ENCODE data around the gene NR5A2. TPM values are rescaled to one million over a fixed set of nuclear protein-coding genes. Genes with fewer than 3 reads are reported as not detected.
"Not testable (repeated sequence)": the region's sequence is repeated elsewhere in the genome, so short reads cannot be mapped to it uniquely, and the experiment has no call there.

NR5A2 gene
- polyA plus RNA-seq, 3 donors from 2014 or later = not detected

DNA sequence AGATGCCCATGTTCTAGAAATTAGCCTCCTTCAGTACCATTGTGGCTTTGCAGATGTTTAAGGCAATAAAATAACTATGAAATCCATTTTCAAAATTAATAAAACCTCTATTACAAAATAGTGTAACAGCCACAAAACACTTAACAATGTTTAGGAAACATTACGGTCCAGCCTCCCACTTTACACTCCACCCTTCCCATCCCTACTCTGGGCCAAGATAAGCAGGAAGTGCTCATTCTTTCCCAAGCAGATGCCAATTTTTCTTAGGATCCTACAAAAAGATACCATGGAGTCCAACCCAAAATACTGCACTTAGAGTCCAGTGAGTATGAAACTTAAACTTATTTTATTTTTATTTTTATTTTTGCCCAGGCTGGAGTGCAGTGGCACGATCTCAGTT is 150.8 kb downstream of the NR5A2 start:
- no peak for DNase-seq
- H3K4me3 Mint-ChIP-seq = no peak overlapping the region
- peaks cover 0 to 12% (median 2%) of the 10 kb centered on the region in 3 donors for H3K27me3 Mint-ChIP-seq (ENCODE audit: low read depth in 3 of 3)
- H3K9me3 Mint-ChIP-seq = no peaks in the 10 kb centered on the region
- peaks cover 8 to 13% of the 10 kb centered on the region in 2 donors for H3K4me1 Mint-ChIP-seq
- H3K27ac Mint-ChIP-seq = no peak overlapping the region
- H3K36me3 Mint-ChIP-seq = peaks cover 0 to 4% (median 0%) of the 10 kb centered on the region in 3 donors

DNA sequence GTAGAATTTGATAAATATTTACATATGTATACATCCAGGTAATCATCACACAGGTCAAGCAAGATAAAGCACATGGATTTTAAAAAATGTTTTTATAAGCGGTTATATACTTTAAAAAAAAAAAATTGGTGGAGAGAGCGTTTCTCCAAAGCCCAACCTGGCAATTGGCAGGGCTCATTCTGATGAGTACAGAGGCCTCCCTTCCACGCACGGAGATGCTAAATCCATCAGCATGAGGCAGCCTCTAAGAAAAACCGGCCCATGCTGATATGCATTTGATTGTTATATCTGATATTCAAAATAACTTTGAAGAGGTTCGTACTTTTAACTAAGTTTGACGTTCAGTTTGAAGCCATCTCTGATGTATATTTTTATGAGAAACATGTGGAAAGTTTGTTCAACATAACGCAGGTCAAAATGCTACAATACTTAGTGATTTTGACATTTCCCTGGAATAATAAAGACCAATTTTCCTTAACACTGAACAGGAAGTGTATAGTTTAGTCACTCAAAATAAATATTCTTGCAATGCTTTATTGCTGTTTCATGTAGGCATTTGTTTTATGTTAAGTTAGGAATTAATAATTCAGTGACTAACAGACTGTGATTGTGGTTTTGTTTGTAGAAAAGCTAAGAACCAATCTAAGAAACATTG is 151.7 kb downstream of the NR5A2 start:
- Mint-ChIP-seq H3K9me3 (no peaks in the 10 kb centered on the region), H3K27me3 (ENCODE audit: low read depth in 3 of 3) (peaks cover 2 to 12% (median 2%) of the 10 kb centered on the region in 3 donors), H3K36me3 (peaks cover 0 to 4% (median 0%) of the 10 kb centered on the region in 3 donors), H3K27ac (no peak overlapping the region), H3K4me3 (no peak overlapping the region), H3K4me1 (peaks cover 8% of the 10 kb centered on the region in 2 donors)
- DNase-seq = no peak

DNA sequence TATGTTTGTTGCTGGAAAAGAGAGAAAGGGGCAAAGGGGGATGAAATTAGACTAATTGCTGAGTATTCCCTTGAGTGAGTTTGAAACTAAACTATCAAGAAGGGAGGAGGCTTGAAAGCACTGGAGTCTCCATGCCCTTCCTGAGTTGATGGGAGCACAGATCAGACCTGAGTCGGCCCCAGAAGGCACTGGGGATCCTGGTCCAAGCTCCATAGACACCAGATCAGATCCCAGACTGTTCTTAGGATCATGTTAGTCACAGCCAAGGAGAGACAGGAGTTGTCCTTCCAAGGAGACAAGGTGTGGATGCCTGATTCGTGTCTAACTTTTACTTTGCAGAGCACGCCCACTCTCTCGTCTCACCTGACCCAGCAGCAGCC is 152.3 kb downstream of the NR5A2 start:
- H3K4me1 Mint-ChIP-seq = peaks cover 2 to 3% of the 10 kb centered on the region in 2 donors
- no peak overlapping the region for H3K4me3 Mint-ChIP-seq
- H3K9me3 Mint-ChIP-seq = no peaks in the 10 kb centered on the region
- H3K27me3 Mint-ChIP-seq (ENCODE audit: low read depth in 3 of 3) = peaks cover 2 to 12% (median 5%) of the 10 kb centered on the region in 3 donors
- peaks cover 0 to 4% (median 0%) of the 10 kb centered on the region in 3 donors for H3K36me3 Mint-ChIP-seq
- H3K27ac Mint-ChIP-seq = peak overlapping the region in 1 of 6 donors; percentile 10
- no peak for DNase-seq

DNA sequence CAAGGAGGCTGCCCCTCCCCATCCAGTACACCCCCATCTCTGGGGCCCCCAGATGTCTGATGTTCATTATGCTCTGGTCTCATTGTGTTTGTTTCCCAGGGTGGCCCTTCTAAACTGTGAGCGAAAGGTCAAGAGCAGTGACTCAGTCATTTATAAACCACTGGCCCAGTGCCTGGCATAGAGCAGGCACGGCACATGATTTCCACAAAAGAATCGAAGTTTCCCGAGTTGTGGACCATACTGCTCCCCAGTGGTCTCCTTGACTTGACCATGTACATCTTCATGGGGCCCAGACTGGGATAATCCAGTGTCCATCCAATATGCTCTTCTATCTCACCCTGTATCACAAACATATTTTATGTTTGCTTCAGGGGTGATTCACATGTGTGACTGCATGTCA is 153.3 kb downstream of the NR5A2 start:
- H3K27ac Mint-ChIP-seq = peak overlapping the region in 1 of 6 donors; percentile 66
- H3K36me3 Mint-ChIP-seq = peaks cover 0 to 4% (median 0%) of the 10 kb centered on the region in 3 donors

DNA sequence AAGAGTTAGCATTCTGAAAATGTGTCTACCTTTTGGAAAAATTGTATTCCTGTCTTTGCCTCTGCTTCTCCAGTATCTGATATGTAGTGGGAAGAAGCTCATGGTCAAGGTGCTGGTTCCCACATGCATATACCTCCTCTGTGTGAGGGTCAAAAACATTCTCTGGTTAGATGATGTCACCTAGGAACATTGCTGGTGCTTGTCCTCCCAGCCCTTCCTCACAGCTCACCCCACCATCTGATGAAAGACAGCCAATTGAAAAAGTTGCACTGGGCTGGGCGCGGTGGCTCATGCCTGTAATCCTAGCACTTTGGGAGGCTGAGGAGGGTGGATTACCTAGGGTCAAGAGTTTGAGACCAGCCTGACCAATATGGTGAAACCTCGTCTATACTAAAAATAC is 154.4 kb downstream of the NR5A2 start:
- no peak overlapping the region for H3K27ac Mint-ChIP-seq
- H3K4me3 Mint-ChIP-seq = no peak overlapping the region
- H3K4me1 Mint-ChIP-seq = no peaks in the 10 kb centered on the region
- DNase-seq = no peak
- H3K36me3 Mint-ChIP-seq = peaks cover 0 to 4% (median 0%) of the 10 kb centered on the region in 3 donors
- no peaks in the 10 kb centered on the region for H3K9me3 Mint-ChIP-seq
- peaks cover 8 to 14% (median 9%) of the 10 kb centered on the region in 3 donors for H3K27me3 Mint-ChIP-seq (ENCODE audit: low read depth in 3 of 3)

More for the DNA sequence above, 153.3 kb downstream of the NR5A2 start:
- Mint-ChIP-seq H3K27me3 (ENCODE audit: low read depth in 3 of 3) (peaks cover 5 to 14% (median 7%) of the 10 kb centered on the region in 3 donors), H3K9me3 (no peaks in the 10 kb centered on the region), H3K4me1 (no peaks in the 10 kb centered on the region), H3K4me3 (no peak overlapping the region)
- DNase-seq = no peak

DNA sequence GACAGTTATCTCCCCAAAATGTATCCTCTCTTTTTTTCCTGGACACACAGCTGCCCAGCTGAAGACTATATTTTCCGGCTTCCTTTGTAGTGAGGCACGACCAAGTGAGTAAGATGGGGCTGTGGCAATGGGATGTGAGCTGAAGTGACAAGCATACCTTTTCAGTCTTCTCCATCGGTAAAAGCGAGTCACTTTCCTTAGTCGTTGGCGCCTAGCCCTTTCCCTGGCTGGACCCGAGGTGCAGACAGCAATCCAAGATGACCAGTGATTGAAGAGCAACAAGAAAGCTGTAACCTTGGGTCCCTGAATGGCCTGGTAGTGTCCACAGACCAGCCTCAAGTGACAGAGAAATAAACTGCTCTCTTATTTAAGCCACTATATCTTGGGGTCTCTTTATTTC is 155.2 kb downstream of the NR5A2 start:
- Mint-ChIP-seq H3K4me1 (no peaks in the 10 kb centered on the region), H3K9me3 (peaks cover 0 to 1% (median 0%) of the 10 kb centered on the region in 6 donors), H3K4me3 (no peak overlapping the region), H3K36me3 (peaks cover 0 to 4% (median 0%) of the 10 kb centered on the region in 3 donors), H3K27ac (no peak overlapping the region), H3K27me3 (ENCODE audit: low read depth in 3 of 3) (peaks cover 8 to 17% (median 9%) of the 10 kb centered on the region in 3 donors)
- DNase-seq = no peak

DNA sequence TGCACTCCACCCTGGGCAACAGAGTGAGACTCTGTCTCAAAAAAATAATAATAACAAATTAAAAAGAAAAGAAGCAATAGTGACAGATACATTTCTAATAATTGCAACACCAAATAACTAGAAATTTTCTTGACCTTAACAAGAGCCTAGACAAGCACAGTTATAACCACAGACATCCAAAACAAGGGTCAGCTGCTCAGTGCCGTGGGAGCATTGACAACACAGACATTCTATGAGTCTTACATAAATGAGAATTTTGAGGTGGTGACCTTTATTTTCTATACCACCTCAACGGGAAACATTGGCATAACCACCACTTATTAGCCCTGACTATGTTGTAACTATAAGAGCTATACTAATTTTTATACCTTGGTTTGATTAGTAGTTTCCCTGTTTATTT is 156.1 kb downstream of the NR5A2 start:
- H3K27ac Mint-ChIP-seq = no peak overlapping the region
- no peak for DNase-seq
- H3K4me3 Mint-ChIP-seq = no peak overlapping the region
- H3K4me1 Mint-ChIP-seq = no peaks in the 10 kb centered on the region
- H3K9me3 Mint-ChIP-seq = peaks cover 0 to 1% (median 0%) of the 10 kb centered on the region in 6 donors
- peaks cover 0 to 4% (median 0%) of the 10 kb centered on the region in 3 donors for H3K36me3 Mint-ChIP-seq
- peaks cover 8 to 11% (median 11%) of the 10 kb centered on the region in 3 donors for H3K27me3 Mint-ChIP-seq (ENCODE audit: low read depth in 3 of 3)

DNA sequence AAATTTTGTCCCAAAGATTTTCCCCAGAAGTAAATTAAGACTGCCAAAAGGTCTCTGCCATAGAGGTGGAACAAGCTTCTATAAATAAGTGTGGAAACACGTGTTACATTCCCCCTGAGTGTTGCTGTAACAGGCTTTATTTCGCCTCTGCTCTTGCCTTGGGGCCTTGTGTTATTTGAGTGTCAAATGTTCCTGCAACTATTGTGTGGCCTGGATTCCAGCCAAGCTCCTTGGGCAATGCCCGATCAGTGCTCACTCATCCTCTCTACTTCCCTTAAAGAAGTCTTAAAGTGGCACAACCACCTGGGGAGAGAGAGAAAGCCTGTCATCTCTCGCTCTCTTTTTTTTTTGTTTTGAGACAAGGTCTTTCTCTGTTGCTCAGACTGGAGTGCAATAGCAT is 156.7 kb downstream of the NR5A2 start:
- Mint-ChIP-seq H3K27ac (no peak overlapping the region), H3K9me3 (peaks cover 0 to 1% (median 0%) of the 10 kb centered on the region in 6 donors), H3K27me3 (ENCODE audit: low read depth in 3 of 3) (peaks cover 8 to 11% (median 11%) of the 10 kb centered on the region in 3 donors), H3K36me3 (peaks cover 0 to 4% (median 0%) of the 10 kb centered on the region in 3 donors), H3K4me3 (no peak overlapping the region), H3K4me1 (no peaks in the 10 kb centered on the region)
- DNase-seq = no peak

DNA sequence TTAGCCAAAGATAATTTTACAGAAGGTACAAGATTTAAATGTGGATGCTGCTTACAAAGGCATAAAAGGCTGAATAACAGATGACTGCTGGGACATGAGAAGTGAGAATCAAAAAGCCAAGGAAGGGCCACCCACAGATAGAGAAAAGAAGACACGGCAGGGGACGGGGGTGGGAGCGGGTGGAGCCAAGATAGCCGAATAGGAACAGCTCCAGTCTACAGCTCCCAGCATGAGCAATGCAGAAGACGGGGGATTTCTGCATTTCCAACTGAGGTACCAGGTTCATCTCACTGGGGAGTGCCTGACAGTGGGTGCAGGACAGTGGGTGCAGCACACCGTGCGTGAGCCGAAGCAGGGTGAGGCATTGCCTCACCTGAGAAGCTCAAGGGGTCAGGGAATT is 157.7 kb downstream of the NR5A2 start:
- peaks cover 8 to 11% (median 10%) of the 10 kb centered on the region in 3 donors for H3K27me3 Mint-ChIP-seq (ENCODE audit: low read depth in 3 of 3)

DNA sequence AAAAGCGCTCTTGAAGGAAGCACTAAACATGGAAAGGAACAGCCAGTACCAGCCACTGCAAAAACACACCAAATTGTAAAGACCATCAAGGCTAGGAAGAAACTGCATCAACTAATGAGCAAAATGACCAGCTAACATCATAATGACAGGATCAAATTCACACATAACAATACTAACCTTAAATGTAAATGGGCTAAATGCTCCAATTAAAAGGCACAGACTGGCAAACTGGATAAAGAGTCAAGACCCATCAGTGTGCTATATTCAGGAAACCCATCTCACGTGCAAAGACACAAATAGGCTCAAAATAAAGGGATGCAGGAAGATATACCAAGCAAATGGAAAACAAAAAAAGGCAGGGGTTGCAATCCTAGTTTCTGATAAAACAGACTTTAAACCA is 159.8 kb downstream of the NR5A2 start:
- not testable (repeated sequence) for H3K36me3 Mint-ChIP-seq, H3K27ac Mint-ChIP-seq, DNase-seq, H3K9me3 Mint-ChIP-seq, H3K4me1 Mint-ChIP-seq, H3K4me3 Mint-ChIP-seq
- peaks cover 7 to 11% (median 8%) of the 10 kb centered on the region in 3 donors for H3K27me3 Mint-ChIP-seq (ENCODE audit: low read depth in 3 of 3)

More for the DNA sequence above, 157.7 kb downstream of the NR5A2 start:
- not testable (repeated sequence) for H3K27ac Mint-ChIP-seq, H3K9me3 Mint-ChIP-seq, H3K4me1 Mint-ChIP-seq, DNase-seq, H3K36me3 Mint-ChIP-seq, H3K4me3 Mint-ChIP-seq

DNA sequence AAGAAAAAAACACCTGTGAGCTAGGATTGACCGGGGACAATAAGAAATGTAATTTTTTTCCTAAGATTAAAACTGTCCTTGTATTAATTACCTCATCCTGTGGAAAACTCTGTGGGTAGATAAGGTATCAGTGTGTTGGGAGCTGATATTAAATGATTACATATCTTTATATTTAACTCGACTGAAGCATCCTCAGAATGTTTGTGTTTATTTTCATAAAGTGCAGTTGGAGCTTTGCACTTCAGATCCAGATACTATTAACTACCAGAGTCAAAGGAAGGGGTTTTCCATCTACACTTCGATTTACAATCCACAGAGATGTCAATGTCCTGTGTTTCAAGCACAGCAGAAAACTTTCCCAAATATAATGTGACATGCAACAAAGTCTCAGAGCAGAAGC is 164.5 kb downstream of the NR5A2 start:
- H3K27me3 Mint-ChIP-seq (ENCODE audit: low read depth in 3 of 3) = peaks cover 4 to 10% (median 6%) of the 10 kb centered on the region in 3 donors
- H3K4me3 Mint-ChIP-seq = no peak overlapping the region
- peaks cover 0 to 1% (median 0%) of the 10 kb centered on the region in 6 donors for H3K9me3 Mint-ChIP-seq
- no peak for DNase-seq
- H3K36me3 Mint-ChIP-seq = no peaks in the 10 kb centered on the region
- H3K27ac Mint-ChIP-seq = no peak overlapping the region
- H3K4me1 Mint-ChIP-seq = no peaks in the 10 kb centered on the region

DNA sequence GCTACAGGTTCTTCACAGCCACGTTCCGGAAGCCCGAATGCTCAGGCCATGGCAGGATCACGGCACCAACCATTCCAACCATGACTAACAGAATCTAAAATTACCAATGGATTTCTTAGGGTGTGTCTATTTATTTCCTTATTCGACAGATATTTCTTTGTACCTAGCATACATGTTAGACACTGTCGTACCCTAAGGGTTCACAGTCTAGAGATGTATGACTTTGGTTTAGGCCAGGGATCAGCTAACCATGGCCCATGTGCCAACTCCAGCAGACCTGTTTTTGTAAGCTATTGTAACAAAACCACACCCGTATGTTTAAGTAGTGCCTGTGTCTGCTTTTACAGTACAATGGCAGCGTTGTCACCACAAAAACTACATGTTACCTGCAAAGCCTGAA is 167.0 kb downstream of the NR5A2 start:
- Mint-ChIP-seq H3K4me3 (no peak overlapping the region), H3K9me3 (no peaks in the 10 kb centered on the region), H3K4me1 (no peaks in the 10 kb centered on the region), H3K27me3 (ENCODE audit: low read depth in 3 of 3) (peaks cover 2 to 10% (median 4%) of the 10 kb centered on the region in 3 donors), H3K36me3 (no peaks in the 10 kb centered on the region), H3K27ac (no peak overlapping the region)
- DNase-seq = no peak

DNA sequence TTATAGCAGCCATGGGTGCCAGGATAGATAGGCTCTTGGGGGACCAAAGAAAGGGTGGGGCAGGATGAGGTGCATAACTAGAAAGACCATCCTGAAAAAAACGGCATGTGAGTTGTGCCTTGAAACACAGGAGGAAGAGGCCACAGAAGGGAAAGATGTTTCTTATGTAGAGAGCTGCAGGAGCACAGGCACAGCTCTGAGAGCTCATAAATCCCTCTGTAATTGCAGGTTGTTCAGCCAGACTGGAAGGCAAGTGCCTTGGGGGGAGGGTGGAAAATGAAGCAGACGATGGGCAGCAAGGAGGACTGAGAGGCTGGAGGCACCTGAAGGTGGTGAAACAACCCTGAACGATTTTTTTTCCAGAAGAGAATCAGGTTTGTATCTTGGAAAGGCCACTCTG is 170.7 kb downstream of the NR5A2 start:
- no peak for DNase-seq

DNA sequence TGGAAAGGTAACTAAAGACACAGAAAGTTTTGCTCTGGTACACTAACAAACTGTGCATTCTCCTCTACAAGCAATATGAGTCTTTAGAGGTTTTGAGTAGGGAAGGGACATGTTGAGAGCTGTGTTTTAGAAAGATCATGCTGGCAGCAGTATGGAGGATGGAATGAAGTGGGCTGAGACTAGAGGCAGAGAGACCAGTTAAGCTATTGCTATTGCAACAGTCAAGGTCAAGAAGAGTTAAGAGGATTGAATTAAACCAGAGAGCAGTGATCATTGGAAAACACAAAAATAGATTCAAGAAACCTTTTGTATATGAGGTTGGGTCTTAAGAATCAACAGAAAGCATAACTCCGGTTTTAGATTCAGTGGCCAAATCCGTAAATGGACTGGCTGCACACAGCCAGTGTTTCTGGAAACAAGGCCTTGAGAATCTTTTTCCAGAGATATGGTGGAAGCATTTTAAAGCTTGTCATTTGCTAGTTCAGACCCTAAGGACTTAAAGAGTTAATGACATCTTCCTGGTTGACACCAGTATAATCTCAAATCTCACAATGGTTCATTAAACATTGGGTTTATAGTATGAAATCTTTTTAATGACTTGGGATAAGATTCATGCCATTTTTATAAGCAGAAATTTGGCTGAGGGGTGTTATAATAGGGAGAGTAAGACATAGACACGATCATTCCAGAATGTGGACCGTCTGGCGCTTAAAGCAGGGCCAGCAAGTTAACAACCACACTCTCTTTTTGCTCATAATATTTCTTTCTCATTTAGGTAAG is 177.9 kb downstream of the NR5A2 start:
- Mint-ChIP-seq H3K4me3 (no peak overlapping the region), H3K27ac (no peak overlapping the region), H3K4me1 (no peaks in the 10 kb centered on the region), H3K9me3 (no peaks in the 10 kb centered on the region), H3K27me3 (ENCODE audit: low read depth in 3 of 3) (peaks cover 2 to 8% (median 5%) of the 10 kb centered on the region in 3 donors), H3K36me3 (peaks cover 0 to 4% (median 0%) of the 10 kb centered on the region in 3 donors)
- no peak for DNase-seq

More for the DNA sequence above, 170.7 kb downstream of the NR5A2 start:
- peaks cover 0 to 17% (median 7%) of the 10 kb centered on the region in 3 donors for H3K27me3 Mint-ChIP-seq (ENCODE audit: low read depth in 3 of 3)
- H3K9me3 Mint-ChIP-seq = no peaks in the 10 kb centered on the region
- no peaks in the 10 kb centered on the region for H3K4me1 Mint-ChIP-seq
- H3K4me3 Mint-ChIP-seq = no peak overlapping the region
- no peak overlapping the region for H3K27ac Mint-ChIP-seq
- H3K36me3 Mint-ChIP-seq = peaks cover 0 to 4% (median 0%) of the 10 kb centered on the region in 3 donors

All from immature natural killer cell (primary cell).